OCI-LY3 (cell line): ENCODE measurements around the gene ROR2.
A peak's percentile ranks its signal among the peaks of the same experiment; 100 is the strongest.

Experiments used
- H2AFZ ChIP-seq: fragments of 200-600, 300-600 bp; shearing (Covaris generic); 2 replicates; pipeline ENCODE4 v1.6.0; 2014; ENCODE audit warnings: antibody characterized with exemption, low read depth, low read length
- H3K27ac ChIP-seq: fragments of 200-600, 300-600 bp; sonication (generic); 2 replicates; pipeline ENCODE4 v1.5.1; 2014; ENCODE audit warnings: mild to moderate bottlenecking, low read length, moderate library complexity, mixed read lengths
- H3K27me3 ChIP-seq: fragments of 200-600, 300-600 bp; sonication (generic); 2 replicates; pipeline ENCODE4 v1.6.1; 2014; ENCODE audit warnings: low read depth, low read length, mixed read lengths
- H3K36me3 ChIP-seq: fragments of 200-600, 300-600 bp; sonication (generic); replicated peaks from 2 replicates; pipeline ENCODE3; 2014; ENCODE audit warnings: low read depth, low read length, mixed read lengths
- H3K4me1 ChIP-seq: fragments of 300-600, 200-600 bp; sonication (generic); 2 replicates; pipeline ENCODE4 v1.6.1; 2014; ENCODE audit warnings: low read length, mixed read lengths
- H3K4me2 ChIP-seq: fragments of 200-600, 300-600 bp; sonication (generic); 2 replicates; pipeline ENCODE4 v1.6.1; 2014; ENCODE audit warnings: low read length, mixed read lengths
- H3K4me3 ChIP-seq: fragments of 300-600, 200-600 bp; sonication (generic); 2 replicates; pipeline ENCODE4 v1.5.1; 2014; ENCODE audit warnings: antibody characterized with exemption, mild to moderate bottlenecking, low read length, moderate library complexity
- H3K79me2 ChIP-seq: fragments of 300-600, 200-600 bp; shearing (Covaris generic); 2 replicates; pipeline ENCODE4 v1.6.1; 2014; ENCODE audit warnings: mild to moderate bottlenecking, low read length, mixed read lengths
- H3K9ac ChIP-seq: fragments of 300-600, 200-600 bp; shearing (Covaris generic); 2 replicates; pipeline ENCODE4 v1.6.0; 2014; ENCODE audit warnings: mild to moderate bottlenecking, low read length, moderate library complexity
- H3K9me3 ChIP-seq: fragments of 200-600, 300-600 bp; shearing (Covaris generic); 2 replicates; pipeline ENCODE4 v1.6.1; 2014; ENCODE audit warnings: low read length, mixed read lengths; ENCODE audit not compliant: insufficient read depth
- H4K20me1 ChIP-seq: fragments of 200-600, 300-600 bp; sonication (generic); 2 replicates; pipeline ENCODE4 v1.6.1; 2016; ENCODE audit warnings: low read length, mixed read lengths; ENCODE audit not compliant: insufficient read depth
- CTCF ChIP-seq: fragments of 200-600, 300-600 bp; sonication (generic); IDR thresholded peaks from 2 replicates; pipeline ENCODE4 v1.5.1; 2014; ENCODE audit warnings: antibody characterized with exemption, low read length, low read depth
- EZH2phosphoT487 ChIP-seq: fragments of 200-600 bp; shearing (Covaris generic); IDR thresholded peaks from 2 replicates; pipeline ENCODE4 v1.6.1; 2018; ENCODE audit warnings: antibody characterized with exemption, mixed run types, low read depth

Gene ROR2

DNA sequence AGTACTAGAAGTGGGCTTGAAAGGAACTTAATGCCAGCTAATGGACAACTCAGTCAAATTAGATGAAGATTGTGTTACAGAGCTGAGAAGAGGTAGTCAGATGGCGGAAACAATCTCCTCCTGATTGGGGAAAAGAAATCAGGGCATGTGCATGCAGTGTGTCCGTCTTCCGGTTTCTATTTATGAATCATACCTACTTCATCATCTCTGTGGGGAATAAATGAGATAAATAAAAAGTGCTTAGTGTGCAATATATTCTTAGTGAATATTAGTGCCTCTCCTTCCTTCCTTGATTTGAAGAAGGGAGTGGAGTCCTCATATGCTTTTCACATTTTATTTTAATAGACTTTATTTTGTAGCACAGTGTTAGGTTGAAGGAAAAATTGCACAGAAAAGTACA is 417.7 kb downstream of the ROR2 start:
- no peak overlapping the region for H2AFZ ChIP-seq
- H3K4me3 ChIP-seq: no peak overlapping the region
- peaks cover 10% of the 10 kb centered on the region; the same call in 1 of the 2 replicates for H3K27me3 ChIP-seq
- no peaks in the 10 kb centered on the region for H4K20me1 ChIP-seq
- peaks cover 12% of the 10 kb centered on the region for H3K4me1 ChIP-seq
- no peak overlapping the region for H3K9ac ChIP-seq
- H3K36me3 ChIP-seq: no peaks in the 10 kb centered on the region
- H3K27ac ChIP-seq: no peak overlapping the region
- TF ChIP-seq CTCF (no peak), EZH2phosphoT487 (no peak)
- H3K79me2 ChIP-seq: no peaks in the 10 kb centered on the region
- H3K4me2 ChIP-seq: 0 out of 2 replicates have a peak overlapping the region, but pooled peaks have one; percentile 9
- peaks cover 2% of the 10 kb centered on the region; the same call in 1 of the 2 replicates for H3K9me3 ChIP-seq

GRCh38 chr9:91530829-91531228 is 419.2 kb downstream of the ROR2 start:
- H3K79me2 ChIP-seq: no peaks in the 10 kb centered on the region
- H3K4me3 ChIP-seq: no peak overlapping the region
- peaks cover 8% of the 10 kb centered on the region; the same call in 1 of the 2 replicates for H3K9me3 ChIP-seq
- no peaks in the 10 kb centered on the region for H3K36me3 ChIP-seq
- H3K9ac ChIP-seq: no peak overlapping the region
- no peak for TF ChIP-seq CTCF
- TF ChIP-seq EZH2phosphoT487: no peak
- H3K27ac ChIP-seq: no peak overlapping the region
- peaks cover 12% of the 10 kb centered on the region for H3K4me1 ChIP-seq
- H2AFZ ChIP-seq: no peak overlapping the region
- H4K20me1 ChIP-seq: no peaks in the 10 kb centered on the region
- no peak overlapping the region for H3K4me2 ChIP-seq
- peaks cover 16% of the 10 kb centered on the region for H3K27me3 ChIP-seq

DNA sequence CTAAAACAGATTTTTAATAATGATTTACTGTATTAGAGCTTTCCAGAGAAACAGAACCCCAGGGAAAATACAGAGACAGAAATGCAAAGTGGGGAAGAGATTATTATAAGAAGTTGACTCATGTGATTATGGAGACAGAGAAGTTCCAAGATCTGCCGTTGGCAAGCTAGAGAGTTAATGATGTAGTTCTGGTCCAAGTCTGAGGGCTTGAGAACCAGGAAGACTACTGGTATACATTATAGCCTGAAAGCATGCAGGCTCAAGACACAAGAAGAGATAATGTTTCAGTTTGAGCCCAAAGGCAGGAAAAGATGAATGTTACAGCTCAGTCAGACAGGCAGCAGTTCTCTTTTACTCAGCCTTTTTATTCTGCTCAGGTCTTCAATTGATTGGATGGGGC is 427.5 kb downstream of the ROR2 start:
- Histone ChIP-seq H3K4me3 (no peak overlapping the region), H2AFZ (no peak overlapping the region), H3K9ac (no peak overlapping the region), H3K27ac (no peak overlapping the region), H3K4me1 (no peaks in the 10 kb centered on the region), H4K20me1 (no peaks in the 10 kb centered on the region), H3K4me2 (no peak overlapping the region), H3K79me2 (no peaks in the 10 kb centered on the region), H3K27me3 (peaks cover 6% of the 10 kb centered on the region), H3K36me3 (no peaks in the 10 kb centered on the region), H3K9me3 (peaks cover 12% of the 10 kb centered on the region; the same call in 1 of the 2 replicates)
- TF ChIP-seq EZH2phosphoT487 (no peak), CTCF (no peak)

- Histone ChIP-seq H3K9ac (no peak overlapping the region), H3K9me3 (peaks cover 3% of the 10 kb centered on the region; the same call in 1 of the 2 replicates), H3K4me2 (no peak overlapping the region), H3K79me2 (no peaks in the 10 kb centered on the region), H2AFZ (no peak overlapping the region), H3K4me1 (peaks cover 27% of the 10 kb centered on the region), H3K36me3 (peaks cover 2% of the 10 kb centered on the region), H4K20me1 (no peaks in the 10 kb centered on the region), H3K4me3 (no peak overlapping the region), H3K27me3 (no peaks in the 10 kb centered on the region; the same call in 1 of the 2 replicates), H3K27ac (no peak overlapping the region)
- TF ChIP-seq EZH2phosphoT487 (no peak), CTCF (no peak)
These were observed 430.3 kb downstream of the ROR2 start for GRCh38 chr9:91519520-91520277.
